Cardiac muscle cell (in vitro differentiated cells and primary cell): ENCODE data around the gene OVCH1. TPM values are rescaled to one million over a fixed set of nuclear protein-coding genes. Genes with fewer than 3 reads are reported as not detected.

Experiments used
- DNase-seq, 2 donors: peaks; one replicate each; pipeline versions ENCODE4 v3.0.0 to v3.0.0-alpha.2; 2010 to 2017; ENCODE audit warnings: low read depth in 1 of 2, low spot score in 1 of 2
- H3K27ac ChIP-seq: fragments of 200-600 bp; sonication (generic); 2 replicates; pipeline ENCODE4 v1.5.1; 2016
- H3K27me3 ChIP-seq: fragments of 200-600 bp; sonication (generic); 2 replicates; pipeline ENCODE4 v1.6.0; 2016; ENCODE audit warnings: control low read depth
- H3K36me3 ChIP-seq: fragments of 200-600 bp; sonication (generic); 2 replicates; pipeline ENCODE4 v1.5.1; 2016; ENCODE audit warnings: control low read depth
- H3K4me1 ChIP-seq: fragments of 200-600 bp; sonication (generic); 2 replicates; pipeline ENCODE4 v1.8.1; 2017; ENCODE audit warnings: low read depth, mild to moderate bottlenecking, mixed run types
- H3K4me3 ChIP-seq: fragments of 200-600 bp; sonication (generic); 2 replicates; pipeline ENCODE4 v1.5.1; 2016; ENCODE audit warnings: mild to moderate bottlenecking
- H3K9me3 ChIP-seq: fragments of 200-600 bp; sonication (generic); 2 replicates; pipeline ENCODE4 v1.5.1; 2017; ENCODE audit warnings: low read depth, mild to moderate bottlenecking, control low read depth
- CTCF ChIP-seq: IDR thresholded peaks from 2 replicates; pipeline ENCODE4 v1.5.1; 2012; ENCODE audit warnings: low read depth, mild to moderate bottlenecking, low read length
- polyA plus RNA-seq: library from polyadenylated mRNA; unstranded; fragments of >200 nt; fragmentation: Nextera tagmentation; extraction: Ambion mirVana; gene quantifications from 2 replicates; pipeline ENCODE4 v1.2.1, GENCODE V29; 2016
- total RNA-seq: library from RNA; depleted of rRNA; stranded (reverse); fragments of >200 nt; gene quantifications from 2 replicates; pipeline ENCODE4 v1.2.3, GENCODE V29; 2016

Gene OVCH1
- total and polyA plus RNA-seq, 2 experiments from 2014 or later, result not detected

GRCh38 chr12:29380536-29381523 is 116.7 kb downstream of the OVCH1 start, which contains the start of gene ERGIC2:
Gene ERGIC2, minus strand, starts transcription at chr12:29381172. Its CDS starts 9,539 bp downstream, at chr12:29371633.
- Histone ChIP-seq H3K4me3 (peak within 1 kb of the TSS; percentile 80), H3K4me1 (peaks cover 9% of the 10 kb centered on the region), H3K27ac (peak within 1 kb of the TSS; percentile 95), H3K36me3 (no peaks in the 10 kb centered on the region), H3K9me3 (no peaks in the 10 kb centered on the region), H3K27me3 (no peaks in the 10 kb centered on the region)
- peak; percentile 99 for DNase-seq
- TF ChIP-seq CTCF, result no peak

Other genes with a start within 250 kb of the OVCH1 start
- gene ERGIC2, start 116.5 kb downstream of the OVCH1 start, total RNA-seq, result 33.0 and 44.4 TPM in 2 replicates
- 116 and 130 TPM in 2 replicates for gene ERGIC2, start 116.5 kb downstream of the OVCH1 start, polyA plus RNA-seq